Superior temporal gyrus (tissue), 1 donor: ENCODE measurements around the gene CRELD2.

Experiments
- DNase-seq: peaks from one replicate; pipeline ENCODE4 v3.0.0-alpha.2; 2016; ENCODE audit errors: extremely low spot score

CRELD2 gene, protein sequence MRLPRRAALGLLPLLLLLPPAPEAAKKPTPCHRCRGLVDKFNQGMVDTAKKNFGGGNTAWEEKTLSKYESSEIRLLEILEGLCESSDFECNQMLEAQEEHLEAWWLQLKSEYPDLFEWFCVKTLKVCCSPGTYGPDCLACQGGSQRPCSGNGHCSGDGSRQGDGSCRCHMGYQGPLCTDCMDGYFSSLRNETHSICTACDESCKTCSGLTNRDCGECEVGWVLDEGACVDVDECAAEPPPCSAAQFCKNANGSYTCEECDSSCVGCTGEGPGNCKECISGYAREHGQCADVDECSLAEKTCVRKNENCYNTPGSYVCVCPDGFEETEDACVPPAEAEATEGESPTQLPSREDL

GRCh38 chr22:49917974-49918910 lies at the start of gene CRELD2, which contains the start of gene ALG12:
TSS of gene CRELD2 (plus strand) at chr22:49918634. CDS start at chr22:49918770, 136 bp downstream.
TSS of gene ALG12 (minus strand) at chr22:49918438. CDS start at chr22:49913765, 4,673 bp downstream.
- DNase-seq: peak; percentile 94

- no peak for DNase-seq
Measured at GRCh38 chr22:49869086-49869830, 49.2 kb upstream of the CRELD2 start.

- no peak for DNase-seq
Measured at GRCh38 chr22:49869845-49870712, 48.4 kb upstream of the CRELD2 start.

GRCh38 chr22:49871482-49871881 lies 47.0 kb upstream of the CRELD2 start:
- no peak for DNase-seq

DNA sequence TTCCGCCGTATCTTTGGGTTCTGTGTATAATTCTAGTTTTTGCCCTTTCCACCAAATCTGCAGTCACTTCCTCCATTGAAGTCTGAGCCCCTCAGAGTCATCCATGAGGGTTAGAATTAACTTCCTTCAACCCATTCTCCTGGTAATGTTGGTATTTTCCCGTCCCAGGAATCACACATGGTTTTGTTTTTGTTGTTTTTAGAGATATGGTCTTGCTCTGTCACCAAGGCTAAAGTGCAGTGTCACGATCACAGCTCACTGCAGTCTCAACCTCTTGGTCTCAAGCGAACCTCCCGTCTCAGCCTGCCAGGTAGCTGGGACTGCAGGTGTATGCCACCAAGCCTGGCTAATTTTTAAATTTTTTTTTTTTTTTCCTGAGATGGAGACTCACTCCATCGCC lies 46.1 kb upstream of the CRELD2 start:
- no peak for DNase-seq

DNA sequence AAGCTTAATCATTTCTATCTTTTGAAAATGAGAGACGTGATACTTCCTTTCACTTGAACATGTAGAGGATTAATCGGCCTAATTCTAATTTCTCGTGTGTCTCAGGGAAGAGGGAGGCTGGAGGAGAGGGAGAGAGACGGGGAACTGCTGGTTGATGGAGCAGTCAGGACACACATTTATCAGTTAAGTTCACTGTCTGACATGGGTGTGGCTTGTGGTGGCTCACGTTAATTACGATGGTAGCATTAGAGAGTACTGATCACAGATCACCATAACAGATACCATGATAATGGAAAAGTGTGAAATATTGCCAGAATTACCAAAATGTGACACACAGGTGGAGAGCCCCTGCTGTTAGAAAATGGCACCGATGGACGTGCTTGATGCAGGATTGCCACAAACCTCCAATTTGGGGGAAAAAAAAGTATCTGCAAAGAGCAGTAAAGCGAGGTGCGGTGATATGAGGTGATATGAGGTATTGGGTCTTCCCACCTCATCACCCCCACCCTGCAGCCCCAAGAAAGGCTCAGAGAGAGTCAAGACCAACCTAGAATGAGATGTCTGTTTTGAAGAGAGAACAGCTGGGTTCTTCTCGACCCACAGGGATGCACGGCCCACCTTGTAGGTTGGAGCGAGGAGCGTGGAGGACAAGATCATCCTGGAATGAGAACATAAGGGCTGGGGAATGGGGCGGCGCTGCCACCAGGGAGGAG lies 45.0 kb upstream of the CRELD2 start:
- DNase-seq: no peak

DNA sequence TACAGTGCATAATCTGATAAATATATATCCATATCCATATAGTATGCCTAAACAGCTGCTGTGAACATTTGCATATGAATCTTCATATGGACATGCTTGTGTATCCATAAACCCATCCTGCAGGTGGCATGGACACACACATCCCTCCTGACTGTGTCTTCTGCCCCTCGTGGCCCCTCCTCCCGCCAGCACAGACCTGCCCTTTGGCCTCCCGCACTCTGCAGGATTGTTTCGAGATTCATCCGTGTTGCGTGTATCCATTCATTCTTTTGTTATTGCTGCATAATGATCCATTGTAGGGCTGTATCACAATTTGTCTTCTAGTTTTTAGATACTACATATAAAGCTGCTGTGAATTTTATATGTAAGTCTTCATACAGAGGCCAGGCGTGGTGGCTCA lies 40.8 kb upstream of the CRELD2 start:
- DNase-seq: no peak

GRCh38 chr22:49878206-49878605 lies 40.2 kb upstream of the CRELD2 start:
- no peak for DNase-seq

DNA sequence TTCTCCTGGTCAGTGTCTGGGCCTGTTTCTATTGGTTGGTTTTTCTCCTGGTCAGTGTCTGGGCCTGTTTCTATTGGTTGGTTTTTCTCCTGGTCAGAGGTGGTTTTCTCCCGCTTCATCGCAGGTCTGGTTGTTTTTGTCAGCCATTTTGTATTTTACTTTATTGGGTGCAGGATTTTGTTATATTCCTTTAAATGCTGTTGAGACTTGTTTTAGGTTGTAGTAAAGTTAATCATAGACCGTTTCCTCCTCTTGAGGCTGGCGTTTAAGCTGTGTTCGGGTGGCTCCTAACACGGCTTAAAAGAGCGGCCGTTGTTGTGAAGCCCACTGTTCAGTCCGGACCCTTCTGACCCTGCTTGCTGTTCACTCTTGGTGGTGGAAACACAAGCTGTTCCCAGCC lies 38.6 kb upstream of the CRELD2 start:
- no peak for DNase-seq

- DNase-seq: no peak
Measured at GRCh38 chr22:49880281-49880680, 38.2 kb upstream of the CRELD2 start.

DNA sequence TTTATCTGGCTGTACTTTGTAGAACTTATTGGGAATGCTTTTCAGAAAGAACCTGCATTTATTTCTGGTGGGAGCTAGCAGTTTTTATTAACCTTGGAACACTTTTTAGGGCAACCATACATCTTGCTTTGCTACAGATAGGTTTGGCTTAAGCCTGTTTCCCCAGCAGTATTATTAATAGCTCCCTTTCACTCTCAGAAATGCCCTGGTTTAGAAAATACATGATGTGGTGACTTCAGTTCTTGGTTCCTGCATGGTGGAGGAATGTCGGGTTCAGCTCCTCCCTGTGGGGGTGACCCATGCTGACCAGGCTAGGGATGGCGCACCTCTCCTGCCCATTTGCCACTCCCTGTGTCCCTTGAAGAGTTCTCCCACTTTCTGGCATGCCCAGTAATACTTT lies 36.6 kb upstream of the CRELD2 start:
- no peak for DNase-seq

- no peak for DNase-seq
Measured at GRCh38 chr22:49882519-49883293, 35.7 kb upstream of the CRELD2 start.

- DNase-seq: no peak
Measured at GRCh38 chr22:49883294-49883640, 35.2 kb upstream of the CRELD2 start.

GRCh38 chr22:49884075-49884474 lies 34.4 kb upstream of the CRELD2 start:
- DNase-seq: no peak

DNA sequence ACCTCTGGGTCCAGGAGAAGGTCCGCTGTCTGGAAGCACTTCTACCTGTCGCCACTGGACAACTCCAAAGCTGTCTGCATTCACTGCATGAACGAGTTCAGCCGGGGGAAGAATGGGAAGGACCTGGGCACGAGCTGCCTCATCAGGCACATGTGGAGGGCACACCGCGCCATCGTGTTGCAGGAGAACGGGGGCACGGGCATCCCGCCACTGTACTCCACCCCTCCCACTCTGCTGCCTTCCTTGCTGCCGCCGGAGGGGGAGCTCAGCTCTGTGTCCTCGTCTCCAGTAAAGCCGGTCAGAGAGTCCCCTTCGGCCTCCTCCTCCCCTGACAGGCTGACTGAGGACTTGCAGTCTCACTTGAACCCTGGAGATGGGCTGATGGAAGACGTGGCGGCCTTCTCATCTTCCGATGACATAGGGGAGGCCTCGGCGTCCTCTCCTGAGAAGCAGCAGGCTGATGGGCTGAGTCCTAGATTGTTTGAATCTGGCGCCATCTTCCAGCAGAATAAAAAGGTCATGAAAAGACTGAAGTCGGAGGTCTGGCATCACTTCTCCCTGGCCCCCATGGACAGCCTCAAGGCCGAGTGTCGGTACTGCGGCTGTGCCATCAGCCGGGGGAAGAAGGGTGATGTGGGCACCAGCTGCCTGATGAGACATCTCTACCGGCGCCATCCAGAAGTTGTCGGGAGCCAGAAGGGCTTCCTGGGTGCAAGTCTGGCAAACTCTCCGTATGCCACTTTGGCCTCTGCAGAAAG lies 33.8 kb upstream of the CRELD2 start:
- no peak for DNase-seq

- DNase-seq: no peak
Measured at GRCh38 chr22:49885281-49885680, 33.2 kb upstream of the CRELD2 start.

DNA sequence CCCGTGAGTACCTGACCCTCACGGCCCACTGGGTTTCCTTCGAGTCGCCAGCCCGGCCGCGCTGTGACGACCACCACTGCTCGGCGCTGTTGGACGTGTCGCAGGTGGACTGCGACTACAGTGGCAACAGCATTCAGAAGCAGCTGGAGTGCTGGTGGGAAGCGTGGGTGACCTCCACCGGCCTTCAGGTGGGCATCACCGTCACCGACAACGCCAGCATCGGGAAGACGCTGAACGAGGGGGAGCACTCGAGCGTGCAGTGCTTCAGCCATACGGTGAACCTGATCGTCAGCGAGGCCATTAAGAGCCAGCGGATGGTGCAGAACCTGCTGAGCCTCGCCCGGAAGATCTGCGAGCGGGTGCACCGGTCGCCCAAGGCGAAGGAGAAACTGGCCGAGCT lies 32.6 kb upstream of the CRELD2 start:
- DNase-seq: no peak

- DNase-seq: no peak
Measured at GRCh38 chr22:49886346-49887063, 31.9 kb upstream of the CRELD2 start.
